ENCODE data around the gene CLNK. TPM values are rescaled to one million over a fixed set of nuclear protein-coding genes. Genes with fewer than 3 reads are reported as not detected.
A peak's percentile ranks its signal among the peaks of the same experiment; 100 is the strongest.

CLNK gene
- total RNA-seq, 1 donor from 2014 or later, result not detected

DNA sequence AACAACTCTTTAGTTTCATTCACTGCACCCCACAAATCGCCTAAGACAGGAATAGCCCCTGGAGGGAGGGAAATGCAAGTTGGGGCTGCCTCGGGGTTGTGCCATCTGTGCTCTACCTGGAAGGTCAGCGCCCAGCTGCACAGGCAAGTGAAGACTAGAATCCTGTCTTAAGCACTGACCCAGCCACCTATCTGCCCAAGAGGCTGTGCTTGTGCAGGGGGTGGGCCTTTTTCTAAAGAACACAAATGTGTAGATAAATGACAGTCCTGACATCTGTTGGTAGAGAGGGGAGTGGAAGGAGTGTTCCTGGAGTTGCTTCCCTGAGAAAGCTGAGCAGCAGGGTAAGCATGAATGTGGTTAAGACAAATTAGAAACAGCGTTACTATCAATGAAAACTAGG is 243.1 kb downstream of the CLNK start:
- no peaks in the 10 kb centered on the region for H3K27me3 Mint-ChIP-seq
- TF ChIP-seq, protein P1, sequence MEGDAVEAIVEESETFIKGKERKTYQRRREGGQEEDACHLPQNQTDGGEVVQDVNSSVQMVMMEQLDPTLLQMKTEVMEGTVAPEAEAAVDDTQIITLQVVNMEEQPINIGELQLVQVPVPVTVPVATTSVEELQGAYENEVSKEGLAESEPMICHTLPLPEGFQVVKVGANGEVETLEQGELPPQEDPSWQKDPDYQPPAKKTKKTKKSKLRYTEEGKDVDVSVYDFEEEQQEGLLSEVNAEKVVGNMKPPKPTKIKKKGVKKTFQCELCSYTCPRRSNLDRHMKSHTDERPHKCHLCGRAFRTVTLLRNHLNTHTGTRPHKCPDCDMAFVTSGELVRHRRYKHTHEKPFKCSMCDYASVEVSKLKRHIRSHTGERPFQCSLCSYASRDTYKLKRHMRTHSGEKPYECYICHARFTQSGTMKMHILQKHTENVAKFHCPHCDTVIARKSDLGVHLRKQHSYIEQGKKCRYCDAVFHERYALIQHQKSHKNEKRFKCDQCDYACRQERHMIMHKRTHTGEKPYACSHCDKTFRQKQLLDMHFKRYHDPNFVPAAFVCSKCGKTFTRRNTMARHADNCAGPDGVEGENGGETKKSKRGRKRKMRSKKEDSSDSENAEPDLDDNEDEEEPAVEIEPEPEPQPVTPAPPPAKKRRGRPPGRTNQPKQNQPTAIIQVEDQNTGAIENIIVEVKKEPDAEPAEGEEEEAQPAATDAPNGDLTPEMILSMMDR (IDR thresholded peaks at IDR 0.05; ENCODE audit: unreplicated experiment), result no peak
- no peak overlapping the region for H3K27ac Mint-ChIP-seq
- H3K36me3 Mint-ChIP-seq (ENCODE audit: insufficient read depth), result peaks cover 54% of the 10 kb centered on the region
- peaks cover 40% of the 10 kb centered on the region for H3K9me3 Mint-ChIP-seq (ENCODE audit: low read depth)
- no peak overlapping the region for H3K4me3 Mint-ChIP-seq (ENCODE audit: low read depth)
- no peaks in the 10 kb centered on the region for H3K4me1 Mint-ChIP-seq (ENCODE audit: low read depth)
- no peak for DNase-seq (ENCODE audit: low spot score, unreplicated experiment)

DNA sequence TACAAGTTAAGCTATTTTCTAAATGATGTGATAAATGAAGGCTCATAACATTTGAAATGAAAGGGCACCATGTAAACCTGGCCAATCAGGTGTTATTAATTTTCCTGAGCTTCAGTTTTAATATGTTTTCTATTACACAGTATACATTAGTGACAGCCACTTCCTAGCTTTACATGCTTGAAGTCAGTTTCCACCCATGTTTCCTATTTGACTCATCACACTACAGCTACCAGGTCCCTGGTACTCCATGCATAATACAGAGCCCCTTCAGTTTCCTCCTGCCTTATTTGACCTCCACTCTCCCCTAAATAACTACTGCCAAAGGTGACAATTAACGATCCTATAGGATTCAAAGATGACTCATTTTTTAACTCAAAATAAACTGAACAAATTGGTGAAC is 245.6 kb downstream of the CLNK start:
- Mint-ChIP-seq H3K27me3 (no peaks in the 10 kb centered on the region), H3K4me3 (ENCODE audit: low read depth) (no peak overlapping the region), H3K9me3 (ENCODE audit: low read depth) (peaks cover 22% of the 10 kb centered on the region), H3K4me1 (ENCODE audit: low read depth) (no peaks in the 10 kb centered on the region), H3K36me3 (ENCODE audit: insufficient read depth) (peaks cover 28% of the 10 kb centered on the region), H3K27ac (peak overlapping the region; percentile 73)
- DNase-seq (ENCODE audit: low spot score, unreplicated experiment), result no peak
- TF ChIP-seq, protein P1 (IDR thresholded peaks at IDR 0.05; ENCODE audit: unreplicated experiment), result no peak

DNA sequence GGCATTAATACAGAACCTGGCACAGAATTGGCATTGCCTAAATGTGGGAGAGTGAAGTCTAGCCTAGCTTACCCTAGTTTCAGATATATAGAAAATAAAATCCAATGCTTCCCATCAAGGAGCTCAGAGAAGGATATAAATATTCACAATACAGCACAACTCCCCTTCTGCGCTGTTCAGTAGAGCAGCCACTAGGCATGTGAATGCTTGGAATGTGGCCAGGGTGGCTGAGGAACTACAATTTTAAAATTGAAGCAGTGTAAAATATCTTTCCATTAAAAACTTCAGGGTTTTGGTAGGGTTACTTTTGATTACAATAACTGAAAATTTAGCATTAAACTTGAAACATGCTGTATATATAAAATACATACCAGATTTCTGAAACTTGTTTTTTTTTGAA is 246.8 kb downstream of the CLNK start:
- Mint-ChIP-seq H3K4me3 (ENCODE audit: low read depth) (no peak overlapping the region), H3K27ac (no peak overlapping the region), H3K36me3 (ENCODE audit: insufficient read depth) (peaks cover 16% of the 10 kb centered on the region), H3K27me3 (no peaks in the 10 kb centered on the region), H3K9me3 (ENCODE audit: low read depth) (peaks cover 12% of the 10 kb centered on the region), H3K4me1 (ENCODE audit: low read depth) (no peaks in the 10 kb centered on the region)
- no peak for DNase-seq (ENCODE audit: low spot score, unreplicated experiment)
- TF ChIP-seq, protein P1 (IDR thresholded peaks at IDR 0.05; ENCODE audit: unreplicated experiment), result no peak

Other genes with a start within 250 kb of the CLNK start
- gene ZNF518B, start 227.3 kb downstream of the CLNK start, total RNA-seq, result 52.0 and 55.0 TPM in 2 replicates